Esophagus squamous epithelium (tissue), 4 donors: Measurements from ENCODE around the gene XIAP.

Experiments
- CTCF ChIP-seq, 6 experiments: fragments of 450-650 bp in 4 of 6; fragments of 200-600 bp in 2 of 6; sonication (generic) in 2 of 6; IDR thresholded peaks; one replicate each; pipeline ENCODE4 v1.5.1; 2016 to 2019; ENCODE audit warnings: antibody characterized with exemption in 6 of 6, mild to moderate bottlenecking in 4 of 6, moderate library complexity in 4 of 6
- POLR2A ChIP-seq, 4 donors: fragments of 450-650 bp; IDR thresholded peaks; one replicate each; pipeline ENCODE4 v1.6.1; 2017; ENCODE audit warnings: antibody characterized with exemption in 4 of 4, mild to moderate bottlenecking in 4 of 4, moderate library complexity in 3 of 4

DNA sequence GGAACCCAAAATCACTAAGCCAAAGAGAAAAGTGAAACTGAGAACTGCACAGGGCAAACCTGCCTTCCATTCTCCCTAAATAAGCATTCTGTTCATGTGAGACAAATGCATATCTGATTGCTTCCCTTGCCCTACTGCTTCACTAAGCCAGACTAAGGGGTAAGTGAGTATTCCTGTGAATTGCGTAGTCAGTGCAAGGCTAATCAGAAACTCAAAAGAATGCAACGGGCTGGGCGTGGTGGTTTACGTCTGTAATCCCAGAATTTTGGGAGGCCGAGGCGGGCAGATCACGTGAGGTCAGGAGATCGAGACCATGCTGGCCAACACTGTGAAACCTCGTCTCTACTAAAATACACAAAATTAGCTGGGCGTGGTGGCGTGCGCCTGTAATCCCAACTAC lies 10.8 kb upstream of the XIAP start:
- TF ChIP-seq CTCF (IDR thresholded peaks at IDR 0.05) (no peak), POLR2A (IDR thresholded peaks at IDR 0.05) (no peak)
